H9 (cell line): ENCODE measurements around the gene RIMS1. TPM values are rescaled to one million over a fixed set of nuclear protein-coding genes. Genes with fewer than 3 reads are reported as not detected.

Experiments used
- DNase-seq: peaks from one replicate; pipeline ENCODE4 v3.0.0-alpha.2; 2017
- H2AFZ ChIP-seq: one replicate; pipeline ENCODE4 v1.6.1; 2013; ENCODE audit warnings: mild to moderate bottlenecking, low read length, control low read depth, moderate library complexity
- H2AK5ac ChIP-seq: 2 replicates; pipeline ENCODE4 v1.6.1; 2013; ENCODE audit warnings: low read length, control low read depth, mixed read lengths; ENCODE audit not compliant: insufficient read length
- H2BK120ac ChIP-seq: one replicate; pipeline ENCODE4 v1.6.1; 2013; ENCODE audit warnings: low read depth, mild to moderate bottlenecking, low read length, control low read depth, inconsistent platforms; ENCODE audit not compliant: poor library complexity, severe bottlenecking
- H2BK12ac ChIP-seq: 2 replicates; pipeline ENCODE4 v1.6.1; 2013; ENCODE audit warnings: low read length, control low read depth, mixed read lengths, low read depth; ENCODE audit not compliant: insufficient read length
- H2BK15ac ChIP-seq: 2 replicates; pipeline ENCODE4 v1.6.1; 2013; ENCODE audit warnings: low read depth, low read length, control low read depth
- H2BK20ac ChIP-seq: one replicate; pipeline ENCODE4 v1.6.1; 2013; ENCODE audit warnings: low read depth, mild to moderate bottlenecking, low read length, control low read depth, inconsistent platforms; ENCODE audit not compliant: poor library complexity, severe bottlenecking
- H2BK5ac ChIP-seq: 2 replicates; pipeline ENCODE4 v1.6.1; 2013; ENCODE audit warnings: low read length, control low read depth, mixed read lengths; ENCODE audit not compliant: insufficient read length
- H3K14ac ChIP-seq: 2 replicates; pipeline ENCODE4 v1.6.1; 2013; ENCODE audit warnings: low read length, control low read depth; ENCODE audit not compliant: insufficient read depth
- H3K18ac ChIP-seq: 2 replicates; pipeline ENCODE4 v1.6.1; 2013; ENCODE audit warnings: low read depth, mild to moderate bottlenecking, mixed read lengths, low read length, control low read depth; ENCODE audit not compliant: insufficient read length
- H3K23ac ChIP-seq: 2 replicates; pipeline ENCODE4 v1.6.1; 2013; ENCODE audit warnings: low read length, control low read depth, mixed read lengths, low read depth; ENCODE audit not compliant: insufficient read length
- H3K23me2 ChIP-seq: 2 replicates; pipeline ENCODE4 v1.6.1; 2013; ENCODE audit warnings: low read depth, mild to moderate bottlenecking, mixed read lengths, low read length, control low read depth; ENCODE audit not compliant: insufficient read length, poor library complexity, severe bottlenecking
- H3K27ac ChIP-seq: 2 replicates; pipeline ENCODE4 v1.5.1; 2013; ENCODE audit warnings: low read length, control low read depth, mixed read lengths, low read depth; ENCODE audit not compliant: insufficient read length
- H3K27me3 ChIP-seq: 2 replicates; pipeline ENCODE4 v1.6.1; 2013; ENCODE audit warnings: low read length, control low read depth, inconsistent platforms; ENCODE audit not compliant: insufficient read depth
- H3K4ac ChIP-seq: 2 replicates; pipeline ENCODE4 v1.6.1; 2013; ENCODE audit warnings: low read depth, mild to moderate bottlenecking, control low read depth, inconsistent platforms, low read length, moderate library complexity
- H3K4me1 ChIP-seq: 2 replicates; pipeline ENCODE4 v1.6.1; 2013; ENCODE audit warnings: low read length, control low read depth, inconsistent platforms; ENCODE audit not compliant: insufficient read depth
- H3K4me2 ChIP-seq: 2 replicates; pipeline ENCODE4 v1.6.1; 2013; ENCODE audit warnings: low read length, control low read depth, mixed read lengths; ENCODE audit not compliant: insufficient read length, insufficient read depth
- H3K56ac ChIP-seq: 2 replicates; pipeline ENCODE4 v1.6.1; 2013; ENCODE audit warnings: low read depth, mild to moderate bottlenecking, mixed read lengths, low read length, control low read depth; ENCODE audit not compliant: insufficient read length
- H3K79me1 ChIP-seq: 2 replicates; pipeline ENCODE4 v1.6.1; 2013; ENCODE audit warnings: low read depth, mild to moderate bottlenecking, moderate library complexity, low read length, control low read depth, inconsistent platforms; ENCODE audit not compliant: insufficient read depth, poor library complexity, severe bottlenecking
- H3K79me2 ChIP-seq: 2 replicates; pipeline ENCODE4 v1.6.1; 2013; ENCODE audit warnings: low read length, control low read depth, inconsistent platforms; ENCODE audit not compliant: insufficient read depth
- H3K9ac ChIP-seq: 2 replicates; pipeline ENCODE4 v1.6.1; 2013; ENCODE audit warnings: low read length, control low read depth, mixed read lengths; ENCODE audit not compliant: insufficient read length; ENCODE audit errors: extremely low read depth
- H3K9me3 ChIP-seq: one replicate; pipeline ENCODE4 v1.6.1; 2013; ENCODE audit warnings: low read depth, low read length, inconsistent platforms; ENCODE audit not compliant: control insufficient read depth
- H3T11ph ChIP-seq: one replicate; pipeline ENCODE4 v1.6.1; 2013; ENCODE audit warnings: mild to moderate bottlenecking, low read length, control low read depth, inconsistent platforms
- H4K20me1 ChIP-seq: one replicate; pipeline ENCODE4 v1.6.1; 2013; ENCODE audit not compliant: control insufficient read depth, insufficient read length, insufficient read depth
- H4K5ac ChIP-seq: 2 replicates; pipeline ENCODE4 v1.6.1; 2013; ENCODE audit warnings: low read depth, mild to moderate bottlenecking, mixed read lengths, low read length, control low read depth; ENCODE audit not compliant: insufficient read length
- H4K8ac ChIP-seq: replicated peaks from 2 replicates; pipeline ENCODE4 v1.6.1; 2013; ENCODE audit warnings: low read length, control low read depth, mixed read lengths, low read depth; ENCODE audit not compliant: insufficient read length
- H4K91ac ChIP-seq: 2 replicates; pipeline ENCODE4 v1.6.1; 2013; ENCODE audit warnings: low read depth, mild to moderate bottlenecking, moderate library complexity, mixed read lengths, low read length, control low read depth; ENCODE audit not compliant: insufficient read length
- H3K27ac Mint-ChIP-seq, 3 experiments: 2 replicates in 2 of 3; 3 replicates in 1 of 3; pipeline ENCODE4 v1.8.0; 2020 to 2021; ENCODE audit warnings: mixed read lengths in 3 of 3, mild to moderate bottlenecking in 1 of 3, moderate library complexity in 1 of 3
- H3K27me3 Mint-ChIP-seq: 2 replicates; pipeline ENCODE4 v1.8.0; 2021; ENCODE audit warnings: low read depth, mild to moderate bottlenecking, moderate library complexity, mixed read lengths
- H3K36me3 Mint-ChIP-seq, 3 experiments: 2 replicates in 2 of 3; 3 replicates in 1 of 3; pipeline ENCODE4 v1.8.0; 2020 to 2021; ENCODE audit warnings: low read depth in 3 of 3, mixed read lengths in 3 of 3; ENCODE audit not compliant: insufficient read depth in 1 of 3
- H3K4me1 Mint-ChIP-seq, 2 experiments: 2 replicates each; pipeline ENCODE4 v1.8.0; 2020; ENCODE audit warnings: mixed read lengths in 2 of 2
- H3K4me3 Mint-ChIP-seq, 2 experiments: 2 replicates in 1 of 2; 3 replicates in 1 of 2; pipeline ENCODE4 v1.8.0; 2020 to 2021; ENCODE audit warnings: mild to moderate bottlenecking in 2 of 2, mixed read lengths in 2 of 2, moderate library complexity in 1 of 2
- H3K9me3 Mint-ChIP-seq, 2 experiments: 2 replicates in 1 of 2; 3 replicates in 1 of 2; pipeline ENCODE4 v1.8.0; 2020; ENCODE audit warnings: mild to moderate bottlenecking in 2 of 2, mixed read lengths in 2 of 2, moderate library complexity in 1 of 2
- WGBS: extraction: QIAGEN DNeasy Blood & Tissue Kit; methylation state at CpG from one replicate; pipeline ENCODE4 v1.1.7; 2013; ENCODE audit warnings: missing lambda C conversion rate, low lambda C conversion rate, mixed read lengths; ENCODE audit not compliant: insufficient read length; ENCODE audit errors: extremely low coverage; 5-methylcytosine and 5-hydroxymethylcytosine counted together
- total RNA-seq: library from RNA; stranded (reverse); gene quantifications from 2 replicates; pipeline ENCODE4 v1.2.1, GENCODE V29; 2021
- TF ChIP-seq, protein P1 (sequence below): fragments of 200-600 bp; sonication (generic); conservative IDR thresholded peaks from 3 replicates; pipeline ENCODE4 v1.8.0; 2021; ENCODE audit warnings: antibody characterized with exemption, mild to moderate bottlenecking

Gene RIMS1
- total RNA-seq, 1 experiment from 2014 or later, result 0.83 TPM

DNA sequence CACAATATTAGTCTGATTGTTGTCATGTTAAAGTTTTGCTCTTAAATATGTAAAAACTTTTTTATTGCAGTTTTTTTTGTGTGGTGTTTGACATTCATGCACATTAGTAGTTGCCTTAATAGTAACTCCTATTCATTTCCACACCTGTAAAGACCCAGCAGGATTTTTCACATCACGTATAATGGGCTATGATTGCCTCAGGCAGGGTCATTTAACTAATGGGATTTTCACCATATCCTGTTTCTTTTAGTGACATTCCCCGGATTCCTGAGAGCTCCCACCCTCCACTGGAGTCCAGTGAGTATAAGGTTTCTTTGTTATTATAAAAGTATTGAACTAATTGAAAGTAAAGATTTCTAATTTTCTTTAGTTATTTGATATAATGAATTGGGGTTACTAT, 359.2 kb downstream of the RIMS1 start:
- Mint-ChIP-seq H3K36me3 (no peaks in the 10 kb centered on the region), H3K9me3 (no peaks in the 10 kb centered on the region), H3K27me3 (no peaks in the 10 kb centered on the region), H3K27ac (no peak overlapping the region; a peak in 1 of 7 replicates), H3K4me1 (peaks cover 21 to 32% of the 10 kb centered on the region in 2 experiments), H3K4me3 (no peak overlapping the region)
- WGBS, result no CpG with 5 or more reads among the region's 2 CpGs
- no peak overlapping the region for H2AFZ ChIP-seq
- H3K23me2 ChIP-seq, result no peaks in the 10 kb centered on the region
- H3K79me2 ChIP-seq, result no peaks in the 10 kb centered on the region
- no peak overlapping the region for H3K4me2 ChIP-seq
- H4K20me1 ChIP-seq, result no peaks in the 10 kb centered on the region
- H2BK120ac ChIP-seq, result no peak overlapping the region
- H3T11ph ChIP-seq, result no peak overlapping the region
- H4K8ac ChIP-seq, result no peak overlapping the region
- no peak overlapping the region for H3K9ac ChIP-seq
- H2BK20ac ChIP-seq, result no peak overlapping the region
- H2AK5ac ChIP-seq, result no peak overlapping the region
- H3K23ac ChIP-seq, result no peak overlapping the region
- H2BK12ac ChIP-seq, result no peak overlapping the region
- H3K27ac ChIP-seq, result no peak overlapping the region
- H3K9me3 ChIP-seq, result no peaks in the 10 kb centered on the region
- no peak overlapping the region for H4K5ac ChIP-seq
- no peaks in the 10 kb centered on the region for H3K27me3 ChIP-seq
- no peak overlapping the region for H3K14ac ChIP-seq
- H2BK15ac ChIP-seq, result no peak overlapping the region
- H3K56ac ChIP-seq, result no peak overlapping the region
- no peak overlapping the region for H4K91ac ChIP-seq
- H2BK5ac ChIP-seq, result no peak overlapping the region
- H3K18ac ChIP-seq, result no peak overlapping the region
- no peaks in the 10 kb centered on the region for H3K4me1 ChIP-seq
- no peak overlapping the region for H3K4ac ChIP-seq
- no peaks in the 10 kb centered on the region for H3K79me1 ChIP-seq
- peak; percentile 31 for DNase-seq
- TF ChIP-seq, protein P1, sequence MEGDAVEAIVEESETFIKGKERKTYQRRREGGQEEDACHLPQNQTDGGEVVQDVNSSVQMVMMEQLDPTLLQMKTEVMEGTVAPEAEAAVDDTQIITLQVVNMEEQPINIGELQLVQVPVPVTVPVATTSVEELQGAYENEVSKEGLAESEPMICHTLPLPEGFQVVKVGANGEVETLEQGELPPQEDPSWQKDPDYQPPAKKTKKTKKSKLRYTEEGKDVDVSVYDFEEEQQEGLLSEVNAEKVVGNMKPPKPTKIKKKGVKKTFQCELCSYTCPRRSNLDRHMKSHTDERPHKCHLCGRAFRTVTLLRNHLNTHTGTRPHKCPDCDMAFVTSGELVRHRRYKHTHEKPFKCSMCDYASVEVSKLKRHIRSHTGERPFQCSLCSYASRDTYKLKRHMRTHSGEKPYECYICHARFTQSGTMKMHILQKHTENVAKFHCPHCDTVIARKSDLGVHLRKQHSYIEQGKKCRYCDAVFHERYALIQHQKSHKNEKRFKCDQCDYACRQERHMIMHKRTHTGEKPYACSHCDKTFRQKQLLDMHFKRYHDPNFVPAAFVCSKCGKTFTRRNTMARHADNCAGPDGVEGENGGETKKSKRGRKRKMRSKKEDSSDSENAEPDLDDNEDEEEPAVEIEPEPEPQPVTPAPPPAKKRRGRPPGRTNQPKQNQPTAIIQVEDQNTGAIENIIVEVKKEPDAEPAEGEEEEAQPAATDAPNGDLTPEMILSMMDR, result no peak
